ENCODE data around the gene ZNF30.
"Not testable (repeated sequence)": the region's sequence is repeated elsewhere in the genome, so short reads cannot be mapped to it uniquely, and the experiment has no call there.

DNA sequence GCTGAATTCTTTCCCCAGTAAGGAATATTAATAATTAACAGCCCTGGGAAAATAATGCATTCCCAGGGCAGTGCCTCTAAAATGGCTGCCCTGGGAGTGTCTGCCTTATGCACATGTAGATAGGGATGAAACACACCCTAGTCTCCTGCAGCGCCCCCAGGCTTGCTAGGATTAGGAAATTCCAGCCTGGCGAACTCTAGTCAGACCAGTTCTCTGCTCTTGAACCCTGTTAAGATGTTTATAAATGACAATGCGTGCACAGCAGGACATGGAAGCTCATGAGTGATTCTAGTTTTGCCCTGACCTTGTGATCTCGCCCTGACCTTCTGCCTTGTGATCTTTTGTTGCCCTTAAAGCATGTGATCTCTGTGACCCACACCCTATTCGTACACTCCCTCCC lies 38.8 kb downstream of the ZNF30 start:
- not testable (repeated sequence) for TF ChIP-seq EZH2phosphoT487 (IDR thresholded peaks at IDR 0.05; ENCODE audit: insufficient read depth, low read depth); EZH2 (IDR thresholded peaks at IDR 0.05; ENCODE audit: insufficient read depth, poor library complexity, severe bottlenecking)

Measured in GM23248 (cell line).